HEK293 (cell line): ENCODE data around the gene GDAP1L1.
A peak's percentile ranks its signal among the peaks of the same experiment; 100 is the strongest.

Experiments
- CTCF ChIA-PET: fragments of 350-600 bp; formaldehyde crosslinking; extraction: SDS; loops from one replicate; lab custom pipeline; 2021; ENCODE audit warnings: antibody characterized with exemption; lab: Yijun Ruan, JAX
- POLR2A ChIA-PET: fragments of 300-600 bp; formaldehyde crosslinking; extraction: SDS; loops from one replicate; lab custom pipeline; 2020; ENCODE audit warnings: antibody characterized with exemption, inconsistent platforms; lab: Yijun Ruan, JAX
- H3K27ac ChIP-seq: fragments of 200-500 bp; sonication (Bioruptor generic); 2 replicates; pipeline ENCODE4 v1.5.1; 2014; ENCODE audit warnings: low read depth, low read length, control low read depth, inconsistent platforms; ENCODE audit errors: extremely low read depth
- H3K36me3 ChIP-seq, 2 experiments: fragments of 200-500 bp in 1 of 2; sonication (Bioruptor generic) in 1 of 2; 1 replicate in 1 of 2; 2 replicates in 1 of 2; pipeline ENCODE4 v1.5.1; 2014 to 2017; ENCODE audit warnings: inconsistent platforms in 2 of 2, low read length in 2 of 2; ENCODE audit not compliant: control insufficient read depth in 2 of 2, insufficient read depth in 1 of 2
- H3K4me1 ChIP-seq: fragments of 200-500 bp; sonication (Bioruptor generic); 2 replicates; pipeline ENCODE4 v1.5.1; 2014; ENCODE audit warnings: mild to moderate bottlenecking, low read length, inconsistent platforms; ENCODE audit not compliant: control insufficient read depth, insufficient read depth
- H3K4me3 ChIP-seq: 2 replicates; pipeline ENCODE4 v1.5.1; 2011; ENCODE audit warnings: low read depth, mild to moderate bottlenecking, control low read depth, low read length, moderate library complexity
- H3K9me3 ChIP-seq: fragments of 200-500 bp; sonication (Bioruptor generic); 2 replicates; pipeline ENCODE4 v1.5.1; 2014; ENCODE audit warnings: low read depth, low read length, inconsistent platforms; ENCODE audit not compliant: control insufficient read depth, insufficient read depth
- FEZF1 ChIP-seq: fragments of 450-650 bp; formaldehyde crosslinking; IDR thresholded peaks from 2 replicates; pipeline ENCODE4 v1.5.1; 2016; ENCODE audit warnings: missing biosample characterization, missing genetic modification characterization
- KLF17 ChIP-seq: fragments of 450-650 bp; formaldehyde crosslinking; IDR thresholded peaks from 2 replicates; pipeline ENCODE4 v1.5.1; 2016; ENCODE audit warnings: missing biosample characterization, missing genetic modification characterization
- KLF7 ChIP-seq: fragments of 450-650 bp; formaldehyde crosslinking; IDR thresholded peaks from 2 replicates; pipeline ENCODE4 v1.5.1; 2016; ENCODE audit warnings: missing biosample characterization, missing genetic modification characterization, borderline replicate concordance
- MEIS1 ChIP-seq: sonication (generic); formaldehyde crosslinking; IDR thresholded peaks from 2 replicates; pipeline ENCODE4 v1.8.1; 2022; ENCODE audit warnings: missing genetic modification reagents, mild to moderate bottlenecking, borderline replicate concordance
- SALL2 ChIP-seq: fragments of 450-650 bp; formaldehyde crosslinking; IDR thresholded peaks from 2 replicates; pipeline ENCODE4 v1.5.0; 2017; ENCODE audit warnings: missing biosample characterization, mild to moderate bottlenecking, missing genetic modification characterization, borderline replicate concordance
- SETDB1 ChIP-seq: IDR thresholded peaks from one replicate; pipeline ENCODE4 v1.6.1; 2017; ENCODE audit warnings: mild to moderate bottlenecking, low read length, moderate library complexity, mixed read lengths; ENCODE audit not compliant: insufficient read length
- ZBTB44 ChIP-seq: fragments of 450-650 bp; IDR thresholded peaks from 2 replicates; pipeline ENCODE4 v1.5.1; 2018; ENCODE audit warnings: missing biosample characterization, mild to moderate bottlenecking, missing genetic modification characterization
- ZIC2 ChIP-seq: fragments of 450-650 bp; formaldehyde crosslinking; IDR thresholded peaks from 2 replicates; pipeline ENCODE4 v1.5.1; 2016; ENCODE audit warnings: missing biosample characterization, missing genetic modification characterization
- ZNF311 ChIP-seq: fragments of 450-650 bp; formaldehyde crosslinking; IDR thresholded peaks from 2 replicates; pipeline ENCODE4 v1.5.1; 2017; ENCODE audit warnings: missing biosample characterization, missing genetic modification characterization, borderline replicate concordance
- ZNF324 ChIP-seq: fragments of 450-650 bp; formaldehyde crosslinking; IDR thresholded peaks from 2 replicates; pipeline ENCODE4 v1.5.1; 2016; ENCODE audit warnings: missing biosample characterization, missing genetic modification characterization
- ZNF335 ChIP-seq: fragments of 450-650 bp; formaldehyde crosslinking; conservative IDR thresholded peaks from 2 replicates; pipeline ENCODE4 v1.5.1; 2016; ENCODE audit warnings: missing biosample characterization, missing genetic modification characterization
- ZNF416 ChIP-seq: fragments of 450-650 bp; formaldehyde crosslinking; IDR thresholded peaks from 2 replicates; pipeline ENCODE4 v1.5.1; 2016; ENCODE audit warnings: missing biosample characterization, missing genetic modification characterization
- ZNF558 ChIP-seq: fragments of 450-650 bp; formaldehyde crosslinking; IDR thresholded peaks from 2 replicates; pipeline ENCODE4 v1.5.1; 2016; ENCODE audit warnings: missing biosample characterization, missing genetic modification characterization
- ZNF600 ChIP-seq: fragments of 450-650 bp; formaldehyde crosslinking; IDR thresholded peaks from 2 replicates; pipeline ENCODE4 v1.5.1; 2016; ENCODE audit warnings: missing biosample characterization, missing genetic modification characterization
- ZNF701 ChIP-seq: fragments of 450-650 bp; formaldehyde crosslinking; IDR thresholded peaks from 2 replicates; pipeline ENCODE4 v1.5.1; 2016; ENCODE audit warnings: missing biosample characterization, missing genetic modification characterization
- ZNF768 ChIP-seq: fragments of 450-650 bp; formaldehyde crosslinking; IDR thresholded peaks from 2 replicates; pipeline ENCODE4 v1.5.1; 2018; ENCODE audit warnings: missing biosample characterization, mild to moderate bottlenecking, missing genetic modification characterization
- ZNF785 ChIP-seq: fragments of 450-650 bp; formaldehyde crosslinking; IDR thresholded peaks from 2 replicates; pipeline ENCODE4 v1.5.1; 2016; ENCODE audit warnings: missing biosample characterization, missing genetic modification characterization
- TF ChIP-seq, protein P1 (sequence below): fragments of 450-650 bp; formaldehyde crosslinking; IDR thresholded peaks from 2 replicates; pipeline ENCODE4 v1.5.1; 2016; ENCODE audit warnings: missing biosample characterization, missing genetic modification characterization, low read depth

Gene GDAP1L1

GRCh38 chr20:44268802-44269201, 21.7 kb downstream of the GDAP1L1 start:
- CTCF ChIA-PET = interaction anchor here (0.6 to 0.8 kb wide), 2 partner anchors 45 to 66 kb away, joined by 3 read pairs; no protein-coding TSS in a partner anchor
- TF ChIP-seq KLF7 = no peak
- no peak for TF ChIP-seq ZNF701 (tag by site-specific recombination)
- TF ChIP-seq KLF17 = no peak
- TF ChIP-seq ZNF600 = no peak
- no peak for TF ChIP-seq ZBTB44 (tag by site-specific recombination)
- TF ChIP-seq MEIS1 (CRISPR knock-in tag) = no peak
- no peak for TF ChIP-seq SALL2 (tag by site-specific recombination)
- TF ChIP-seq, all 188 proteins: peak for 0
- Histone ChIP-seq H3K4me1 (no peaks in the 10 kb centered on the region), H3K36me3 (no peaks in the 10 kb centered on the region), H3K27ac (no peak overlapping the region), H3K9me3 (no peaks in the 10 kb centered on the region), H3K4me3 (no peak overlapping the region)
- POLR2A ChIA-PET = no interaction called here

- no peaks in the 10 kb centered on the region for H3K36me3 ChIP-seq
- ChIA-PET CTCF (interaction anchor here (1.3 to 2.1 kb wide), 2 partner anchors 21 to 55 kb away, joined by 6 to 8 read pairs; no protein-coding TSS in a partner anchor), POLR2A (no interaction called here)
- no peaks in the 10 kb centered on the region for H3K9me3 ChIP-seq
- H3K4me3 ChIP-seq = no peak overlapping the region
- H3K4me1 ChIP-seq = no peaks in the 10 kb centered on the region
- no peak overlapping the region for H3K27ac ChIP-seq
- no peak for TF ChIP-seq SALL2 (tag by site-specific recombination)
- TF ChIP-seq ZNF785 (tag by site-specific recombination) = 0 out of 2 replicates have a peak, but pooled peaks have one; percentile 30
- TF ChIP-seq, protein P1, sequence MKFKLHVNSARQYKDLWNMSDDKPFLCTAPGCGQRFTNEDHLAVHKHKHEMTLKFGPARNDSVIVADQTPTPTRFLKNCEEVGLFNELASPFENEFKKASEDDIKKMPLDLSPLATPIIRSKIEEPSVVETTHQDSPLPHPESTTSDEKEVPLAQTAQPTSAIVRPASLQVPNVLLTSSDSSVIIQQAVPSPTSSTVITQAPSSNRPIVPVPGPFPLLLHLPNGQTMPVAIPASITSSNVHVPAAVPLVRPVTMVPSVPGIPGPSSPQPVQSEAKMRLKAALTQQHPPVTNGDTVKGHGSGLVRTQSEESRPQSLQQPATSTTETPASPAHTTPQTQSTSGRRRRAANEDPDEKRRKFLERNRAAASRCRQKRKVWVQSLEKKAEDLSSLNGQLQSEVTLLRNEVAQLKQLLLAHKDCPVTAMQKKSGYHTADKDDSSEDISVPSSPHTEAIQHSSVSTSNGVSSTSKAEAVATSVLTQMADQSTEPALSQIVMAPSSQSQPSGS = peak; percentile 45; the same call in 1 of the 2 replicates
- TF ChIP-seq ZIC2 (tag by site-specific recombination) = peak; percentile 81
- no peak for TF ChIP-seq ZNF416 (tag by site-specific recombination)
- no peak for TF ChIP-seq ZNF324 (tag by site-specific recombination)
- no peak for TF ChIP-seq ZNF335 (tag by site-specific recombination)
Measured at GRCh38 chr20:44271915-44272663, 25.0 kb downstream of the GDAP1L1 start.

- H3K4me1 ChIP-seq = no peaks in the 10 kb centered on the region
- H3K9me3 ChIP-seq = no peaks in the 10 kb centered on the region
- ChIA-PET POLR2A (no interaction called here), CTCF (interaction anchor here (1.2 to 2.1 kb wide), 3 partner anchors 48 to 56 kb away, joined by 3 to 8 read pairs (median 4); no protein-coding TSS in a partner anchor)
- TF ChIP-seq ZNF768 (tag by site-specific recombination) = no peak
- TF ChIP-seq ZNF558 (tag by site-specific recombination) = no peak
- TF ChIP-seq SETDB1 = no peak
- TF ChIP-seq FEZF1 (tag by site-specific recombination) = no peak
- no peak for TF ChIP-seq ZNF311 (tag by site-specific recombination)
- no peaks in the 10 kb centered on the region for H3K36me3 ChIP-seq
- H3K27ac ChIP-seq = no peak overlapping the region
- no peak overlapping the region for H3K4me3 ChIP-seq
Measured at GRCh38 chr20:44273231-44274215, 26.4 kb downstream of the GDAP1L1 start.
